Neural cell (in vitro differentiated cells): ENCODE results near the gene TMEFF2. TPM values are rescaled to one million over a fixed set of nuclear protein-coding genes. Genes with fewer than 3 reads are reported as not detected.

Experiments
- H2AFZ ChIP-seq: fragments of 200-600, 300-800 bp; sonication (generic), shearing (Covaris generic); 2 replicates; pipeline ENCODE4 v1.6.0; 2014; ENCODE audit warnings: low read depth, mild to moderate bottlenecking, antibody characterized with exemption, low read length, moderate library complexity
- H3F3A ChIP-seq: fragments of 200-600 bp; shearing (Covaris generic); 2 replicates; pipeline ENCODE4 v1.6.1; 2016; ENCODE audit warnings: mild to moderate bottlenecking, moderate library complexity, mixed read lengths, antibody characterized with exemption, low read length; ENCODE audit not compliant: insufficient read depth, poor library complexity, severe bottlenecking
- H3K27ac ChIP-seq: fragments of 200-600, 300-800 bp; sonication (generic), shearing (Covaris generic); 2 replicates; pipeline ENCODE4 v1.5.1; 2014; ENCODE audit warnings: mild to moderate bottlenecking, low read length, moderate library complexity
- H3K27me3 ChIP-seq: fragments of 300-800, 200-600 bp; sonication (generic), shearing (Covaris generic); 2 replicates; pipeline ENCODE4 v1.6.0; 2014; ENCODE audit warnings: mild to moderate bottlenecking, low read depth, low read length, moderate library complexity; ENCODE audit not compliant: insufficient read depth
- H3K36me3 ChIP-seq: fragments of 300-800, 200-600 bp; sonication (generic), shearing (Covaris generic); 2 replicates; pipeline ENCODE4 v1.5.1; 2014; ENCODE audit warnings: mild to moderate bottlenecking, antibody characterized with exemption, low read length, moderate library complexity; ENCODE audit not compliant: insufficient read depth
- H3K4me2 ChIP-seq: fragments of 300-800, 200-600 bp; sonication (generic), shearing (Covaris generic); 2 replicates; pipeline ENCODE4 v1.6.0; 2014; ENCODE audit warnings: mild to moderate bottlenecking, low read length
- H3K4me3 ChIP-seq: fragments of 300-800, 200-600 bp; sonication (generic), shearing (Covaris generic); 2 replicates; pipeline ENCODE4 v1.5.1; 2014; ENCODE audit warnings: mild to moderate bottlenecking, low read length, moderate library complexity
- H3K79me2 ChIP-seq: fragments of 200-600 bp; shearing (Covaris generic); replicated peaks from 2 replicates; pipeline ENCODE4 v1.6.0; 2014; ENCODE audit warnings: mild to moderate bottlenecking, low read length, moderate library complexity; ENCODE audit not compliant: insufficient read depth
- H3K9ac ChIP-seq: fragments of 300-800, 200-600 bp; sonication (generic), shearing (Covaris generic); 2 replicates; pipeline ENCODE4 v1.6.1; 2016; ENCODE audit warnings: mild to moderate bottlenecking, low read length, mixed read lengths
- H3K9me2 ChIP-seq: fragments of 200-600 bp; shearing (Covaris generic); 2 replicates; pipeline ENCODE4 v1.6.1; 2016; ENCODE audit warnings: mild to moderate bottlenecking, low read length, mixed read lengths; ENCODE audit not compliant: insufficient read depth
- H3K9me3 ChIP-seq: fragments of 200-600, 300-800 bp; sonication (generic), shearing (Covaris generic); 2 replicates; pipeline ENCODE4 v1.6.1; 2016; ENCODE audit warnings: mild to moderate bottlenecking, mixed run types, low read length, moderate library complexity, mixed read lengths
- H4K20me1 ChIP-seq: fragments of 200-600 bp; shearing (Covaris generic); 2 replicates; pipeline ENCODE4 v1.6.1; 2016; ENCODE audit warnings: mild to moderate bottlenecking, mixed run types; ENCODE audit not compliant: insufficient read depth
- CTCF ChIP-seq: fragments of 450-650 bp; IDR thresholded peaks from 2 replicates; pipeline ENCODE4 v1.5.1; 2014; ENCODE audit warnings: antibody characterized with exemption, mild to moderate bottlenecking, moderate library complexity; ENCODE audit not compliant: poor library complexity, severe bottlenecking
- EP300 ChIP-seq: fragments of 450-650 bp; conservative IDR thresholded peaks from 2 replicates; pipeline ENCODE4 v1.6.1; 2014; ENCODE audit warnings: antibody characterized with exemption, mild to moderate bottlenecking, moderate library complexity; ENCODE audit not compliant: poor library complexity, severe bottlenecking
- EZH2 ChIP-seq: fragments of 200-600, 300-800 bp; shearing (Covaris generic), sonication (generic); IDR thresholded peaks from 2 replicates; pipeline ENCODE4 v1.6.1; 2014; ENCODE audit warnings: antibody characterized with exemption, low read length, borderline replicate concordance, mild to moderate bottlenecking; ENCODE audit not compliant: insufficient read depth, poor library complexity, severe bottlenecking
- MXI1 ChIP-seq: fragments of 450-650 bp; conservative IDR thresholded peaks from 2 replicates; pipeline ENCODE4 v1.6.1; 2014; ENCODE audit warnings: antibody characterized with exemption, mild to moderate bottlenecking; ENCODE audit not compliant: poor library complexity, severe bottlenecking
- POLR2AphosphoS5 ChIP-seq: IDR thresholded peaks from 2 replicates; pipeline ENCODE4 v1.6.1; 2012
- RAD21 ChIP-seq: fragments of 450-650 bp; conservative IDR thresholded peaks from 2 replicates; pipeline ENCODE4 v1.6.1; 2014; ENCODE audit warnings: antibody characterized with exemption, mild to moderate bottlenecking, moderate library complexity
- REST ChIP-seq: IDR thresholded peaks from 2 replicates; pipeline ENCODE4 v1.6.1; 2012; ENCODE audit warnings: borderline replicate concordance
- SMC3 ChIP-seq: fragments of 450-650 bp; conservative IDR thresholded peaks from 2 replicates; pipeline ENCODE4 v1.6.1; 2014; ENCODE audit warnings: antibody characterized with exemption, mild to moderate bottlenecking, moderate library complexity; ENCODE audit not compliant: poor library complexity
- TAF1 ChIP-seq: IDR thresholded peaks from 2 replicates; pipeline ENCODE4 v1.6.1; 2012; ENCODE audit warnings: low read depth
- polyA plus RNA-seq: library from polyadenylated mRNA; depleted of rRNA; stranded (reverse); fragments of >200 nt; gene quantifications from 2 replicates; pipeline ENCODE4 v1.2.3, GENCODE V29; 2014

The TMEFF2 gene
- polyA plus RNA-seq, 1 donor from 2014 or later = 24.6 TPM

- H3K27me3 ChIP-seq = no peaks in the 10 kb centered on the region
- H3K27ac ChIP-seq = no peak overlapping the region
- peaks cover 7% of the 10 kb centered on the region for H3F3A ChIP-seq
- H2AFZ ChIP-seq = no peak overlapping the region
- H3K79me2 ChIP-seq = no peaks in the 10 kb centered on the region
- H3K9ac ChIP-seq = no peak overlapping the region
- no peak for TF ChIP-seq EP300
- TF ChIP-seq EZH2 = no peak
- no peak for TF ChIP-seq POLR2AphosphoS5
- no peak for TF ChIP-seq TAF1
- TF ChIP-seq REST = no peak
- no peak for TF ChIP-seq SMC3
- TF ChIP-seq MXI1 = no peak
- TF ChIP-seq CTCF = no peak
- TF ChIP-seq RAD21 = no peak
- H3K4me2 ChIP-seq = no peak overlapping the region
- no peak overlapping the region for H3K4me3 ChIP-seq
- H3K36me3 ChIP-seq = no peaks in the 10 kb centered on the region
- no peaks in the 10 kb centered on the region for H3K9me3 ChIP-seq
- H4K20me1 ChIP-seq = no peaks in the 10 kb centered on the region
- no peaks in the 10 kb centered on the region for H3K9me2 ChIP-seq
These were observed 253.3 kb downstream of the TMEFF2 start for GRCh38 chr2:191941376-191941929.

- Histone ChIP-seq H3K79me2 (no peaks in the 10 kb centered on the region), H3K36me3 (no peaks in the 10 kb centered on the region), H3K9ac (no peak overlapping the region), H3K9me3 (no peaks in the 10 kb centered on the region), H3K27me3 (no peaks in the 10 kb centered on the region), H2AFZ (no peak overlapping the region), H4K20me1 (no peaks in the 10 kb centered on the region), H3K9me2 (no peaks in the 10 kb centered on the region), H3K27ac (peak overlapping the region; percentile 48), H3K4me2 (peak overlapping the region; percentile 16), H3F3A (peaks cover 7% of the 10 kb centered on the region), H3K4me3 (no peak overlapping the region)
- TF ChIP-seq RAD21 = no peak
- TF ChIP-seq SMC3 = no peak
- TF ChIP-seq EP300 = peak; percentile 52
- no peak for TF ChIP-seq TAF1
- peak; percentile 91 for TF ChIP-seq REST
- no peak for TF ChIP-seq EZH2
- TF ChIP-seq POLR2AphosphoS5 = peak; percentile 92
- no peak for TF ChIP-seq MXI1
- TF ChIP-seq CTCF = no peak
These were observed 256.0 kb downstream of the TMEFF2 start for GRCh38 chr2:191938779-191939178.
